ENCODE measurements around the gene RHOC. TPM values are rescaled to one million over a fixed set of nuclear protein-coding genes. Genes with fewer than 3 reads are reported as not detected.
A peak's percentile ranks its signal among the peaks of the same experiment; 100 is the strongest.

RHOC gene
- total and polyA plus RNA-seq, 2 donors (not counting 1 experiment from before 2014, with no cell fraction given): 21.0 to 28.3 TPM

DNA sequence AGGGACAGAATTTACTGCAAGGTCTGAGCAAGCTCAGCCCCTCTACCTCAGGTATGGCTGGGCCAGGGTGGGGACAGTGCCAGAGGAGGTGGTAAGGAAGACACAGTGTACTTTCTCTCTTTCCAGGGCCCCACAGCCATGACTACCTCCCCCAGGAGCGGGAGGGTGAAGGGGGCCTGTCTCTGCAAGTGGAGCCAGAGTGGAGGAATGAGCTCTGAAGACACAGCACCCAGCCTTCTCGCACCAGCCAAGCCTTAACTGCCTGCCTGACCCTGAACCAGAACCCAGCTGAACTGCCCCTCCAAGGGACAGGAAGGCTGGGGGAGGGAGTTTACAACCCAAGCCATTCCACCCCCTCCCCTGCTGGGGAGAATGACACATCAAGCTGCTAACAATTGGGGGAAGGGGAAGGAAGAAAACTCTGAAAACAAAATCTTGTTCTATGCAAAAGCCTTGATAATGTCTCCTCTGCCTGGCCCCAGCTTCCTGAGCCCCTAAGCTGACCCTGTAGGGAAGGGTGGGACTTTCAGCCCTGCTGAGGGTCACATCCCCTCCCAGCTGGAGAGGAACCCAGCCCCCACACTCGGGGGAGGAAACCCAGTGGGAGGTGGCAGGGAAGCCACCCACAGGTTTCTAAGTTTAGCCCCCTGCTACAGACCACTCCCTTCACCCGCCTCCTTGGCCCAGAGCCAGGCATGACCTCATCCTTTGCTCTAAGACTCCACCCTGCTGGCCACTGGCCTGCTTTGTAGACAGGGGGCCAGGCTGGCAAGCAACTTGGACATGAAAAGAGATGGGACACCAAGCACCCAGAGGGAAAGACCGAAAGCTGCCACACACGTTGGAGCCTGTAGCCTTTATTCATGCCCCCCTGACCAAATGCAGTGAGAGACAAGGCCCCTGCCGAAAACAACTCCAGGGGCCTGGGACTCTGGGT lies 6.4 kb downstream of the RHOC start:
- peaks cover 49 to 59% of the 10 kb centered on the region in 2 donors for H3K4me1 ChIP-seq (ENCODE audit: control insufficient read depth in 2 of 2, insufficient read depth in 2 of 2, low read length in 2 of 2)
- peak overlapping the region; percentile 69 for H3K4me2 ChIP-seq (replicated peaks; ENCODE audit: low read depth, low read length, poor library complexity, severe bottlenecking)
- CTCF ChIA-PET: interaction anchor here (0.9 to 4.0 kb wide), 8 partner anchors 8 to 310 kb away, joined by 3 to 24 read pairs (median 6); partner anchors contain the start of genes MOV10 and PPM1J
- no peaks in the 10 kb centered on the region for H3K9me3 ChIP-seq (ENCODE audit: control extremely low read depth in 1 of 3, control insufficient read depth in 2 of 3, insufficient read depth in 1 of 3, low read length in 2 of 3)
- H3K27ac ChIP-seq (ENCODE audit: low read length in 2 of 2): peak overlapping the region; percentile 79 to 86
- ATAC-seq (ENCODE audit: low read depth) (peak; percentile 79), DNase-seq (peak; percentile 77)
- POLR2A ChIA-PET: interaction anchor here (1.0 to 1.3 kb wide), 2 partner anchors 15 to 25 kb away, joined by 3 read pairs; partner anchors contain the start of gene PPM1J
- peak overlapping the region; percentile 70 for H2AFZ ChIP-seq (ENCODE audit: insufficient read depth, low read depth, low read length, poor library complexity, severe bottlenecking)
- Mint-ChIP-seq H3K4me1 (peaks cover 63% of the 10 kb centered on the region), H3K9me3 (ENCODE audit: insufficient read depth) (no peaks in the 10 kb centered on the region), H3K4me3 (peak overlapping the region; percentile 77), H3K27ac (peak overlapping the region; percentile 96), H3K27me3 (no peaks in the 10 kb centered on the region)
- peak overlapping the region in 1 of 5 experiments; percentile 28 for H3K4me3 ChIP-seq (ENCODE audit: control extremely low read depth in 1 of 5, extremely low read depth in 1 of 5, insufficient read depth in 1 of 5, low read depth in 2 of 5, low read length in 4 of 5)
- no peaks in the 10 kb centered on the region for H4K20me1 ChIP-seq (ENCODE audit: control insufficient read depth, insufficient read depth, low read length, poor library complexity, severe bottlenecking)
- intact Hi-C loops (cut with micrococcal nuclease): loop anchor here (2.0 kb wide), 2 partner anchors 14 to 26 kb away; partner anchors contain the start of genes MOV10 and PPM1J
- H3K27me3 ChIP-seq (replicated peaks in 1 of 4; ENCODE audit: control extremely low read depth in 1 of 4, control insufficient read depth in 3 of 4, insufficient read depth in 4 of 4, low read length in 3 of 4): no peaks in the 10 kb centered on the region
- no peaks in the 10 kb centered on the region for H3K79me2 ChIP-seq (ENCODE audit: control insufficient read depth, insufficient read depth, low read length)
- TF ChIP-seq, protein P1, sequence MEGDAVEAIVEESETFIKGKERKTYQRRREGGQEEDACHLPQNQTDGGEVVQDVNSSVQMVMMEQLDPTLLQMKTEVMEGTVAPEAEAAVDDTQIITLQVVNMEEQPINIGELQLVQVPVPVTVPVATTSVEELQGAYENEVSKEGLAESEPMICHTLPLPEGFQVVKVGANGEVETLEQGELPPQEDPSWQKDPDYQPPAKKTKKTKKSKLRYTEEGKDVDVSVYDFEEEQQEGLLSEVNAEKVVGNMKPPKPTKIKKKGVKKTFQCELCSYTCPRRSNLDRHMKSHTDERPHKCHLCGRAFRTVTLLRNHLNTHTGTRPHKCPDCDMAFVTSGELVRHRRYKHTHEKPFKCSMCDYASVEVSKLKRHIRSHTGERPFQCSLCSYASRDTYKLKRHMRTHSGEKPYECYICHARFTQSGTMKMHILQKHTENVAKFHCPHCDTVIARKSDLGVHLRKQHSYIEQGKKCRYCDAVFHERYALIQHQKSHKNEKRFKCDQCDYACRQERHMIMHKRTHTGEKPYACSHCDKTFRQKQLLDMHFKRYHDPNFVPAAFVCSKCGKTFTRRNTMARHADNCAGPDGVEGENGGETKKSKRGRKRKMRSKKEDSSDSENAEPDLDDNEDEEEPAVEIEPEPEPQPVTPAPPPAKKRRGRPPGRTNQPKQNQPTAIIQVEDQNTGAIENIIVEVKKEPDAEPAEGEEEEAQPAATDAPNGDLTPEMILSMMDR (IDR thresholded peaks at IDR 0.05): no peak
- no peak for TF ChIP-seq EZH2 (IDR thresholded peaks at IDR 0.05; ENCODE audit: borderline replicate concordance, insufficient read depth, low read depth, low read length, poor library complexity, severe bottlenecking)
- peak overlapping the region; percentile 44 for H3K9ac ChIP-seq (ENCODE audit: low read length)
- 26% methylated on average over 4 of the region's 7 CpGs for WGBS (ENCODE audit: insufficient coverage)
- H3K36me3 ChIP-seq (replicated peaks in 1 of 2; ENCODE audit: control extremely low read depth in 1 of 2, control insufficient read depth in 1 of 2, extremely low read depth in 1 of 2, insufficient read depth in 2 of 2, low read length in 1 of 2): peaks cover 0 to 7% of the 10 kb centered on the region in 2 experiments

All from B cell (primary cell).